Hematopoietic multipotent progenitor cell (in vitro differentiated cells): ENCODE measurements around the gene CASK. TPM values are rescaled to one million over a fixed set of nuclear protein-coding genes. Genes with fewer than 3 reads are reported as not detected.
A peak's percentile ranks its signal among the peaks of the same experiment; 100 is the strongest.
"Not testable (repeated sequence)": the region's sequence is repeated elsewhere in the genome, so short reads cannot be mapped to it uniquely, and the experiment has no call there.

Source experiments
- DNase-seq, 3 donors: peaks; one replicate each; pipeline ENCODE4 v3.0.0-alpha.2; 2011 to 2015; ENCODE audit warnings: low read depth in 2 of 3, low spot score in 2 of 3
- total RNA-seq: library from RNA; depleted of rRNA; stranded (reverse); fragments of >200 nt; gene quantifications from one replicate; pipeline ENCODE4 v1.2.3, GENCODE V29; 2012

Gene CASK
- total RNA-seq, 1 donor = 4.3 TPM

DNA sequence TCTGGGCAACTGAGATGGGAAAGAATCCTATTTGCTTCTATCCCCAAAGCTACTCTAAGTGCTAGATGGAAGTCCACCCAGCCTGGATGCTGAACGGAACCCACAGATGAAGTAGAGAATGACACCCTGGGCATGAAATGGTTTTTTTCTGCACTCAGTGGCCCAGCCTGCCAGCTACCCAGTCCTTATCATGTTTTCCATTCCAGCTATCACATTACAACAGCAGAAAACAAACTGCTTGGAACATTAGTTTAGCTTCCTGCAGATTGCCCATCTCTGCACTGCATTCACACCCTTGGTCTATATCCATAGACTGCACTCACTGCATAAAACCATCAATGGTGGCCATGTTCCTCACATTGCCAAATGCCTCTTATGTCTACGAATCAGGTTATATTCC lies 397.1 kb downstream of the CASK start:
- DNase-seq = peak in 2 of 3 donors; percentile 1 to 2

- DNase-seq = no peak
Measured at GRCh38 chrX:41522671-41523070, 400.7 kb downstream of the CASK start.

DNA sequence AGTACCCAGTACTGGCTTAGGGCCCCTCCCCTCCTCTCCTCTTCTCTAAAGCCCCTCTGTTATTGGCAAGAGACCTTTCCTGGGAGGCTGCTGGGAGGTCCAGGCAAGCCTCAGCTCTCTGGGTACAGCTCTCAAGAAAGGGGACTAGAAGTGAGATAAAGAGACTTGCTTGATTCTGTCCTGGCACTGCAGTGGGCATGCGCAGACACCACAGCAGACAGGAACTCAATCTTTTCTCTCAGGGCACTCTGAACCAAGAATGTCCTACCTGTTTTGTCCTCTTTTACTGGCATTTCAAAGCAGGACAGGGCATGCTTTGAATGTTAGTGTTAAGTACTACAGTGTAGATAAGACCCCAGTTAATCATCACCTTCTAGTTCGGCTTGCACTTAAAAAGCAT lies 401.3 kb downstream of the CASK start:
- no peak for DNase-seq

DNA sequence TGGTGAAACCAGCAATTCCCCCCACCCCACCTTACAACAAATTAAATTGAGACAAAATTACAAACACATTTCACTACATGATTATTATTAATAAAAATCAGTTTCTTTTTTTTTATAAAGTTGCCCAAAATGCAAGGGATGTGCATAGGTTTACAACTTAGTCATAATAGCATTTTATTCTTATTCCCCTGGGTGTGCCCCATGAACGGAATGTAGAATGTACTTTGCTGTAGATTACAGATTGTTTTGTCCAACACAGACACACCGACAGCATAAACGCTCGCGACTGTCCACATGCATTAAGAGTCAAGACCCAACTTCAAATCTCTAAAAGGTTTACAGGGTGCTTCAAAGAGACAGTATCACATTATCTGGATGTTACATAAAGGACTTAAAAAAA lies 403.9 kb downstream of the CASK start:
- DNase-seq = no peak

DNA sequence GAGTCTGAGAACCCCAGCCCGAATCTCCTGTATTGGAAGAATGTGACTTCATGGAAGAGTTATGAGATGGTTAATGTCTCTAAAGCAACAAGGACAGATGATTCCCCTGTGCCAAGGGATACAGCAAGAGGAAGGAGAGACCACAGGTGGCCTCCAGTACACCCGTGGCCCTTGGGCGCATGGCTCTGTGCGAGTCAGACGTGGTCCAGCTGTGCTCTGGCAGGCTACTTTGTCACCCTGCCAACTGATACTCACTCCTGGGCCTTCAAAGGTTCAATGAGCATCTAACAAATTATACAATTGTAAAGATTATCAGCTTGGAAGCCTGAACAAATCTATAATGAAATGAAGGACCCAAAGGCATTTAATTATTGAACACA lies 404.5 kb downstream of the CASK start:
- DNase-seq = no peak

DNA sequence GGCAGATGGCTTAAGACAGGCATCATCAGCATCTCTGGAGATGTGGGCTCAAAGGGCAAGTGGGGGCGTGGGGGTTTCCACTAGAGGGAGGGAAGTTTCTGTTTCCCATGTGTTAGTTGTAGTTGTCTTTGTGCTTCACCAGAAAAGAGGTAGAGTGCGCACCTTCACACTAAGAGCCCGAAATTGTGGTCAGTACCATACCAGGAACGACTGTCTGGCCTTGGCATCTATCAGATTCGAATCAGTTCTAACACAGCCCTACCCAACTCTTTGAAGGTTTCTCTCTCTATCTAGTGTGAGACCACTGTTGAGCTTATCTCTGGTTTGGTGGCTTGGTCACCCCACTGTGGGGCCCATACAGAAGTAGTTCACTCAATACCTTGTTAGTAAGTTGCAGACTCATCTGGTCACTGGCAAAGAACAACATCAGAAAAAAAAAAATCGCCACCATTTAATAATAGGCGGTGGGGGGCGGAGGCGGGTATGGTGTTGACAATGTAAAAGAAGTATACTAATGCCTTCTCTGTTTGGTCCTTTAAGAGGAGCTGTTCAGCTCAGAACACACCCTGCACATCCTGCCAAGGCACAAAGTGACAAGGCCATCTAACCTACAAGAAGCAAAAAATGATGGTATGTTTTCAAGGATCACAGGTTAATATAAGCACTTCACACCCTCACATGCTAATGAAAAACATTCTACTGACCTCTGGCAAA lies 405.1 kb downstream of the CASK start:
- no peak for DNase-seq

- no peak for DNase-seq
Measured at GRCh38 chrX:41516999-41517765, 406.2 kb downstream of the CASK start.

DNA sequence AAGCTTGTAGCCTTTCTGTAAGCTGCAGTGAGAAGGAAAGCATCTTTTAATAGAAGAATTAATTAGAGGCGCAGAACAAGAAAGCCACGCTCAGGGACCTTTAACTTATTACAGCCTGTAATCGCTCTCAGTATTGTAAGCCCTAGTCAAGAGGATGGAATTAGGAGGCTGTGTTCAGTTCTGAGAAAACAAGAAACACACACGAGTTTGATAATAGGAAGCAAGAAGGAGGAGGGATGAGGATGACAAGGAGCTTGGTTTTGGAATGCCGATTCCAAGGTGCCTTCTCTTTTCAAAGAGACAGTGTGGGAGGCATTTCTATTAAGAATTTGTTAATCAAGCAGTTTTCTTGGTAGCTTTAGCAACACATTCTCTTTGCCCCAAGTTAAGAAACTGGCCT lies 406.9 kb downstream of the CASK start:
- DNase-seq = no peak

DNA sequence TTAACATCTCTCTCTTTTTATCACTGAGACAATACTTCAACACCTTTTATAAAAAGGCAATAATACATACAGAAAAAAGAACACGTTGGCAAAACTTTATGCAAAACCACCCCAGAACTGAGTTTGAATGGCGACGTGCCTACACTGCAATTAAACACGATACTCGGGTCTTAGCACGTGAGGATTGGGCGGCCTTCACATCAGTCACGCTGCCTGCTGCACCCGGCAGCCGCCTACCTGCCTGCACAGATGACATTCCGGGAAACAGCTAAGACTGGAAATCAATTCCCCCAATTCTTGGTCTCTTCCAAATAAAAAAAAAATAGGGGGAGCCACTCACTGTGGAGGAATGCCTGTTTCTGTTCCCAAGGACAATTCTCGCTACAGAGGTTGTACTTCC lies 408.0 kb downstream of the CASK start:
- DNase-seq = no peak

GRCh38 chrX:41514179-41514578 lies 409.2 kb downstream of the CASK start:
- no peak for DNase-seq

GRCh38 chrX:41512853-41513252 lies 410.5 kb downstream of the CASK start:
- DNase-seq = not testable (repeated sequence)

DNA sequence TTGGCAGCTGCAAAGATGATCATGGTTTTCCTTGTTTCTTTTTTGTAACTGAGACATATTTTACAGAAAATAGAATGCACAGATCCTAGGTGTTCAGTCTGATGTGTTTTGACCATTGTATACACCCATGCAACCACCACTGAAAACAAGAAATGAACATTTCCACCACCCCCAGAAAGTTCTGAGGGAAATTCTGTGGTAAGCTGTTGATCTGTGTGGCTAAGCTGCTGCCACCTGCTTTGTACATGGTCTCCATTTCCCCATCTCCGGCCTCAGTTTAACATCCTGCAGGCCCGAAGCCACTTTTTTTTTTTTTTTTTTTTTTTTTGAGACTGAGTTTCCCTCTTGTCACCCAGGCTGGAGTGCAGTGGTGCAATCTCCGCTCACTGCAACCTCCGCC lies 411.0 kb downstream of the CASK start:
- no peak for DNase-seq

- DNase-seq = no peak
Measured at GRCh38 chrX:41507919-41508318, 415.4 kb downstream of the CASK start.

- no peak for DNase-seq
Measured at GRCh38 chrX:41502004-41502403, 421.4 kb downstream of the CASK start.

DNA sequence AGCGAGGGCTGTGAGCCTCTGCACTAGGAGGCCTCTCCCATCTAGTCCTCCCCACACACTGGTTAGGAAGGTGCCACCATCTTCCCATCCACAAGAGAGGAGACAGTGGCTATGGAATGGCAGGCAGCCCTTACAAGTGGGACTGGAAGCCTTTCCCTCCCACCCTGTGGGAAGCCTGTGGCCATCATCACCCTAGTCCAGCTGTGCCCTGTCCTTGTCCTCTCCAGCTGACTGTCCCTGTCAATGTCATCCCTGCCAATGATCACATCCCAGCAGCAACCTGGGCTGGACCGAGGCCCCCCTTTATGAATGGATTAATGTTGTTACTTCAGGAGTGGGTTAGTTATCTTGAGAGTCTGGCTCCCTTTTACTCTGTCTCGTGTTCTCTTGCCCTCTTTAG lies 423.4 kb downstream of the CASK start:
- no peak for DNase-seq

DNA sequence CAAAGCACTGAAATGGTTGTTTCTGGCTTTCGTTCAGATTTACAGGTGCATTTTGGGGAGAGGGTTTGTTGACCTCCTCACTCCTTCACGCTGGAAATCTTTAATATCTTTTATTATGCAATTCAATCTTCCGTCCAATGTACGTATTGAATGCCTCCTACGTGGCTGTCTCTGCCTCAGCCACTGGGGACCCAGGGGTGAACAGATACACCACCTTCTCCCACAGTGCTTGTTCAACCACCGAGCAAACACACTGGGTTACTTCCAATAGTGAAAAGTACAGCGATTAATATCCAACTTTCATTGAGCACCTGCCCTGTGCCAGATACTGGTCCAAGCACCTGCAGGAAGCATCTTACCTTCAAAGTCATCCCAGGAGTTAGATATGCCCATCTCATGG lies 424.2 kb downstream of the CASK start:
- no peak for DNase-seq

DNA sequence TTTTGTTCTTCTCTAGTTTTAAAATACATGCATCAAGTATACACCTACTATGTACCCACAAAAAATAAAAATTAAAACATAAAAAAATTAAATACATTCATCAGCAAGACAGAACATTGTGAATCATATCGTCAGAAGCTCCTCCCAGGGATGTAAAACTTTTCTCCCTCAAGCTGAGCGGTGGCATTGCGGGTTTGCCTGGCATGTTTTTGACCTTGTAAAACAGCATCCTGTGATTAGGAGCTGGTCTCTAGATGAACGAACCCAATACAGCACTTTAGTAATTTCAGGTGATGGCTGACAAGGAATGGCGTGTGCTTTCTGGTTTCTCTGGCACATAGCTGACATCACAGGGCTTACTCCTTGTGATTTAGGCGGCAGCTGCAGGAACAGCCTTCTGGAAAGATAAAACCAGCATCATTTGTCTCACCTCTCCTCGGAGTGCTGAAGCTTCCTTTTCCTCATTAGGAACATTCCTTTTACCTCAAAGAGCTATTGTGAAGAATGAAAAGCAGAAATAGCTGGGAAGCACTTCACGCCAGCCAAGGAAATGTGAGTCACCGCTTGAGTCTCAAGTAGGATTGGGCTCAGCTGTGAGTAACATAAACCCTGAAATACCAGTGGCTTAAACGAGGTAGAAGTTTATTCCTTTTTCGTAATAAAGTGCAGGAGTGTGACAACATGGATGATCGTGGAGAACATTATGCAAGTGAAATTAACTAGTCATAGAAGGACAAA lies 431.9 kb downstream of the CASK start:
- no peak for DNase-seq

DNA sequence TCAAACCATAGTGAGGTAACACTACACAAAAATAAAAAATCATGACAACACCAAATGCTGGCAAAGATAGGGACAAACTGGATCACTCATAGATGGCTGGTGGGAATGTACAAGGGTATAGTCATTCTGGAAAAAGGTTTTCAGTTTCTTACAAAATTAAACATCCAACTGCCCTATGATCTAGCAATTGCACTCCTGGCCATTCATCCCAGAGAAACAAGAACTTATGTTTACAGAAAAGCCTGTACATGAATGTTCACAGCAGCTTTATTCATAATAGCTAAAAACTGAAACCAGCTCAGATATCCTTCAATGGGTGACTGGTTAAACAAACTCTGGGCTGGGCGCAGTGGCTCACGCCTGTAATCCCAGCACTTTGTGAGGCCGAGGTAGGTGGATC lies 432.9 kb downstream of the CASK start:
- no peak for DNase-seq

DNA sequence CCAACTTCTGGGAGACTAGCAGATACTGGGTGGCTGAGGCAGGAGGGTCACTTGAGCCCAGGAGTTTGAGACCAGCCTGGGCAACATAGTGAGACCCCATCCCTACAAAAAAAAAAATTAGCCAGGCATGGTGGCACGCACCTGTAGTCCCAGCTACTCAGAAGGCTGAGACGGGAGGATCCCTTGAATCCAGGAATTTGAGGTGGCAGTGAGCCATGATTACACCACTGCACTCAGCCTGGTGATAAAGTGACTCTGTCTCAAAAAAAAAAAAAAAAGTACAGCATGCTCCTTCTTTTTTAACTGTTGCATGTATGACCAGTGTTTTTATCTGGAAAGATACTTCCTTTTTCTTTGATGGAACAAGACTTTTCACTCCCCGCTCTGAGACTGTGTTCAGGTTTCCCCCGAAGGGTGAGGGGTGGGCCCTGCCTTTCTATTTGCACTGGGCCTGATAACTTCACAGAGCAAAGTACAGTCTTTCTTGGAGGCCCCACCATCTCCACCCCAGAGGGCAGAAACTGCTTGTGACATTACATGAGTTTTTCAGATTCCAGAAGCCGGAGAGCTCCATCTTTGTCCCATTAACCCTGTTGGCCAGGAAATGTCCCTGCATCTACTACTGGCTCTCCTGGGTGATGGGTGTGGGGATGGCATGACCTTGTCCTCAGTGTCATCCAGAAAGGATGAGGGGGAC lies 441.1 kb downstream of the CASK start:
- DNase-seq = no peak

- peak in 1 of 3 donors; percentile 1 for DNase-seq
Measured at GRCh38 chrX:41481264-41482109, 441.9 kb downstream of the CASK start.
